Renal pelvis (tissue), 4 donors: Measurements from ENCODE around the gene HIGD1C. TPM values are rescaled to one million over a fixed set of nuclear protein-coding genes. Genes with fewer than 3 reads are reported as not detected.
"Not testable (repeated sequence)": the region's sequence is repeated elsewhere in the genome, so short reads cannot be mapped to it uniquely, and the experiment has no call there.

Experiments
- DNase-seq: peaks from one replicate; pipeline ENCODE4 v3.0.0-alpha.2; 2013
- polyA plus RNA-seq, 3 donors: library from polyadenylated mRNA; unstranded; fragments of 120-200 nt; gene quantifications; one replicate each; pipeline ENCODE4 v1.2.1, GENCODE V29; 2013; ENCODE audit not compliant: insufficient read length in 3 of 3

HIGD1C gene
- polyA plus RNA-seq, 3 donors: not detected

- no peak for DNase-seq
Measured at GRCh38 chr12:50984586-50985298, 32.4 kb downstream of the HIGD1C start.

GRCh38 chr12:50985322-50985721 is 33.0 kb downstream of the HIGD1C start:
- DNase-seq: no peak

- DNase-seq: peak; percentile 56
Measured at GRCh38 chr12:50986966-50987737, 34.8 kb downstream of the HIGD1C start.

GRCh38 chr12:50988051-50988450 is 35.7 kb downstream of the HIGD1C start:
- DNase-seq: no peak

GRCh38 chr12:50988871-50989270 is 36.5 kb downstream of the HIGD1C start:
- no peak for DNase-seq

- no peak for DNase-seq
Measured at GRCh38 chr12:50990147-50990727, 37.9 kb downstream of the HIGD1C start.

- DNase-seq: no peak
Measured at GRCh38 chr12:50990791-50991190, 38.4 kb downstream of the HIGD1C start.

- DNase-seq: no peak
Measured at GRCh38 chr12:50991291-50991690, 38.9 kb downstream of the HIGD1C start.

- no peak for DNase-seq
Measured at GRCh38 chr12:50992819-50993218, 40.5 kb downstream of the HIGD1C start.

GRCh38 chr12:50999093-50999492 is 46.7 kb downstream of the HIGD1C start:
- no peak for DNase-seq

- no peak for DNase-seq
Measured at GRCh38 chr12:51000245-51000644, 47.9 kb downstream of the HIGD1C start.

GRCh38 chr12:51001799-51002198 is 49.5 kb downstream of the HIGD1C start:
- no peak for DNase-seq

- DNase-seq: no peak
Measured at GRCh38 chr12:51004504-51004903, 52.2 kb downstream of the HIGD1C start.

- no peak for DNase-seq
Measured at GRCh38 chr12:51005030-51005429, 52.7 kb downstream of the HIGD1C start.

- no peak for DNase-seq
Measured at GRCh38 chr12:51005671-51006070, 53.3 kb downstream of the HIGD1C start.

GRCh38 chr12:51008329-51009055 is 56.1 kb downstream of the HIGD1C start:
- DNase-seq: no peak

- no peak for DNase-seq
Measured at GRCh38 chr12:51009056-51009440, 56.7 kb downstream of the HIGD1C start.

GRCh38 chr12:51011955-51012354 is 59.6 kb downstream of the HIGD1C start:
- DNase-seq: no peak

- DNase-seq: no peak
Measured at GRCh38 chr12:51012570-51013236, 60.4 kb downstream of the HIGD1C start.

- no peak for DNase-seq
Measured at GRCh38 chr12:51013441-51013840, 61.1 kb downstream of the HIGD1C start.

- DNase-seq: not testable (repeated sequence)
Measured at GRCh38 chr12:51014467-51014866, 62.1 kb downstream of the HIGD1C start.

- DNase-seq: no peak
Measured at GRCh38 chr12:51017452-51017851, 65.1 kb downstream of the HIGD1C start.
